Activated CD4-positive, CD25-positive, alpha-beta regulatory T cell treated with anti-CD3 and anti-CD28 coated beads, Interleukin-2, amount 50 U/mL, for 24 hours (primary cell): ENCODE data around the gene CD47.

Experiments used
- ATAC-seq, 2 donors: fragments of 150-1000 bp; cut with Tn5 transposase; one replicate each; pipeline ENCODE4 v1.10.0; 2021; ENCODE audit warnings: mild to moderate bottlenecking in 1 of 2, moderate library complexity in 1 of 2

CD47 gene

GRCh38 chr3:108046247-108046646 is 44.6 kb downstream of the CD47 start:
- no peak for ATAC-seq

DNA sequence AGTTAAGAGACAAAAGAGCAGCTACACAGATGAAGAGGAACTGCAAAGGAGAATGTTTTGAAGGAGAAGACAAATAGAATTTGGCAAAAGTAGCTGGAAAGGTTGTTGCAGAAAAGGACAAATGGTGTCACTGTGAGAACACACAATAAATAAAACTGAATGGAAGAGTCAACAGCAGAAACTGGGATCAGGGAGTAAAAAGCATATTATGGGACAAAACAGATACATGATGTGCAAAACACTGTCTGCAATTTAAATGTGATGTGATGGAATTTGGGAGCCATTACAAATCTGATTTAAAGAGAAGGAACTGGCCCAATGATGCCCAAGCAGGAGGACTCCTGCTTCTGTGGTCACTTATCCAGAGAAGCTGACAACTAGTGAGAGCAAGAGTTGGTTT is 46.1 kb downstream of the CD47 start:
- ATAC-seq, result no peak

DNA sequence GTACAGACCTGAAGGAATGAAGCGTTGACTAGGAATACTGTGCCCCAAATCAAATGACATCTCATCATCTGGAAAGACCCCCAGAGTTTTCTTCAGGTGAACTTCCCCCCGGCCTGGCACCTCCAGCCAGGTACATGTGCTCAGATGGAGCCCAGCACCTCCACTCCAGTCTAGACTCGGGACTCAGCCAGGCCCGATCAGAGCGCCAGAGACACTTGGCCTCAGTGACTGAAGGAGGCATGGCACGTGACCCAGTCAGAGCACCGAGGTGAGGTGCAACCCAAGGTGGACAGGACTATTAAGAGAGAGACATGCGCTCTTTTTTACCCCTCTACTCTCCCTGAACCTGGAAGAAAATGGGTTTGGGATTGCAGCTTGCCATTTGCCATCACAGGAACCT is 48.5 kb downstream of the CD47 start:
- no peak for ATAC-seq

- ATAC-seq, result no peak
These were observed 49.6 kb downstream of the CD47 start for GRCh38 chr3:108041253-108041652.

DNA sequence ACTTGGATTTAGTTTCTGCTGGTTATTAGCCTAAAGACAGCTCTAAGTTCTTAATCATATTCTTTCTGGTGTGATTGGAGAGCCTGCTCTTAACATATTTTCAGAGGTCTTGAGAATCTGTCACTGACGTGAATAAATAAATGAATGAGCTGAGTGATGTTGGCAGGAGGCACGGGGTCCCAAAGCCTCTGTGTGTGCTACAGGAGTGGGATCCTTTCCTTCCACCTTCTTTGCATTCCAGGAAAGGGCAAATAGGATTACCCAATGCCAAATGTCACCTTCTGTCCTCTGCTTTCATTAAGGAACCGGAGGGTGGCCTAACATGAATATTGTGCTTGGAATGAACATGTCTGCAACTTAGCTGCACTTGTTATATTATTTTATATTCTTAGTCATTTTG is 53.1 kb downstream of the CD47 start:
- no peak for ATAC-seq

DNA sequence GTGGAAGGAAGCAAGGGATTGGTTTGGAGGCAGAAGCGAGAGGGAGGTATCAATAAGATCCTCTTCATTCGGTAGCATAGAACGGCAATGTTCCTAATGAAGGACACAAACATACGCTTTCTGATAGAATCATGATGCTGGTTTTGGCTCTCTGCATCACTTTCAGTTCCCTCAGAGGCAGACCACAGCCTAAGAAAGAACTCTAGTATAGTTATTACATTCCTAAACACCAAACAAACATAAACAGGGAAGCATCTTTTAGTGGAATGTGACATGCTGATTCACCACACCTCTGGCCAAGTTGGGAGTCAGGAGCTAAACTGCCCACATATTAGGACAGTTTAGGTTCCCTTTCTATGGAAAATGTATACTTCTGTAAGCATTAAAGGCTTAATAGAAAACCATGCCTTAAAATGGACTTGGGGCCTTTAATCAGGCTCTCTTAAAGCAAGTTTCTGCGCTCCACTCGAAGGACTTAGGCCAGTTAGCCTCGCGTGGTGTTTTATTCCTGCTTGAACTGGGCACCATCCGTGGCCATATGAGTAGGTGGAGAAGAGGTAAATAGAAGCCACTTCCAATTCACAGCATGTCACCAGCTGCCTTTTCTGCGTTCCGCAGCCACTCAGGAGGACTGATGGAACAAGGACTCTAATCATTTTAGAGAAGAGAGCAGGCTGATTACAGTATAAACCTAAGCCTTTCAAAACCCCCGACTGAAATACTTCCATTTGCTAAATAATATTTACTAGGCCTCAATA is 53.7 kb downstream of the CD47 start:
- ATAC-seq, result no peak

DNA sequence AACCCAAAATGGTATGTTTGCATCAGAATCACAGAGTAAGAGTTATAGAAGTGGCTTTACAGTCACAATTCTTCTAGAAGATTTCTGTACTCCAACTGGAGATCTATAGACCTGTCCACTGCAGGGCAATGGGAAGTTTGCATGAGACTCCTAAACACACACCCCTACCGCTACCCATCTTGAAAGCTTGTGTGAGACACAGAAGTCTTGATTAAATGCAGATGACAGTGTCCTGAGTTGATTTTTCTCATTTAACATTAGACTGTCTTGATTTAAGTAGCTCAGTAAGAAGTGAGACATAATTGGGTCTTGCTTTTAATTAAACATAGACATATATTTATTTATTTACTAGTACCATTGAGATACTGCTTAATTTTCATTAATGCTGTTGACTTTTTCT is 54.4 kb downstream of the CD47 start:
- ATAC-seq, result no peak

- no peak for ATAC-seq
These were observed 55.1 kb downstream of the CD47 start for GRCh38 chr3:108035751-108036150.

GRCh38 chr3:108031895-108032294 is 58.9 kb downstream of the CD47 start:
- no peak for ATAC-seq

DNA sequence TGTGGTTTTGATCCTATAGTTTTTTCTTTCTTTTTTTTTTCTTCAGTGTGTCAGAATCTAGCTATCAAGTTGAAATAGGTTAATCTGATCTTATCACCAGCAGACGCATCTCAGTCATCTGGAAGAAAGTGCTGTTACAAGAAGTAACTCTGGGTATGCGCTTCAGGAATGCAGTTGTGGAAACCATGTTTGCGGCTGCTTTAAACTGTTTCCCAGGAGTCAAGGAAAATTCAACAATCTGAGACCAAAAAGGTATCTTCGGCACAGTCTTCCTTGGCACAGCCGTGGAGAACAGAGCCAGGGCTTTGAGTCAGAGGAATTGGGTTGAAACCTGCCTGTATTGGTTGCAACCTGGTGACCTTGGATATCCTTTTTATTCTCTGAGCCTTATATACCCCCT is 59.9 kb downstream of the CD47 start:
- ATAC-seq, result no peak

GRCh38 chr3:108029466-108029865 is 61.4 kb downstream of the CD47 start:
- ATAC-seq, result no peak

DNA sequence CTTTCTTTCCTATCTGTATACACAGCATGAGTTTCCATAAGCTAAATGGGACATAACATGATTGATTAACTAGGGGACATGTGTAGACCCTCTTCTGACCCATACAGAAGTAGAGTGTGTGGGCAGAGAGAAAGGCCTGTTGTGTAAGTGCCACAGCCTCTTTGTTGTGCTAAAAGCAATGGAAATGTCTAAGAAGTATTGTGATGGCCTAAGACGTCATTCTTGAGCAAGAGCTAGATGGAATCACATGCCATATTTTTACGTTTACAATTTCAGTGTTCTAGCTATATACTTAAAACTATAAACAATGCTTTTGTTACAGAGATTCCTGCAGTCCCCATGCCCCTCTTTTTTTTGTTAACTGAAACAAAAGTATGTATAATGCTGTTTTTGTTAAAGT is 61.9 kb downstream of the CD47 start:
- no peak for ATAC-seq

DNA sequence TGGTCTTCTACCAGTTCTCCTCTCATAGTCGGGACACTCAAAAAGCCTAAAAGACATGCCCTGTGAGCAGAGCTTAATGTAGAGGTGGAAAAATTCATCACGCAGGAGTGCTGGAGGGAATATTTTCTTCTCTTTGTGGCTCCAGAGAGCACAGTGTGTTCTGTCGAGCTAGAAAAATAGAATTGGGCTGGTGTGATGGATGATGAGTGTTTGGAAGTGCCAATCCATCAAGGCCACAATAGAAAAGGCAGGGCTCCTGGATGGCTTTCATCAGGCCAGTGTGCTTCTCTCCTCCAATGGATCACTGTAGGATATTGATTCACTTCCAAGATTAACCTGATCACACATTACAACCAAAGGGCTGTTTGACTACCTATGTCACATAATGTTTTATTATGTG is 65.7 kb downstream of the CD47 start:
- ATAC-seq, result no peak

- ATAC-seq, result no peak
These were observed 66.5 kb downstream of the CD47 start for GRCh38 chr3:108024146-108024850.

DNA sequence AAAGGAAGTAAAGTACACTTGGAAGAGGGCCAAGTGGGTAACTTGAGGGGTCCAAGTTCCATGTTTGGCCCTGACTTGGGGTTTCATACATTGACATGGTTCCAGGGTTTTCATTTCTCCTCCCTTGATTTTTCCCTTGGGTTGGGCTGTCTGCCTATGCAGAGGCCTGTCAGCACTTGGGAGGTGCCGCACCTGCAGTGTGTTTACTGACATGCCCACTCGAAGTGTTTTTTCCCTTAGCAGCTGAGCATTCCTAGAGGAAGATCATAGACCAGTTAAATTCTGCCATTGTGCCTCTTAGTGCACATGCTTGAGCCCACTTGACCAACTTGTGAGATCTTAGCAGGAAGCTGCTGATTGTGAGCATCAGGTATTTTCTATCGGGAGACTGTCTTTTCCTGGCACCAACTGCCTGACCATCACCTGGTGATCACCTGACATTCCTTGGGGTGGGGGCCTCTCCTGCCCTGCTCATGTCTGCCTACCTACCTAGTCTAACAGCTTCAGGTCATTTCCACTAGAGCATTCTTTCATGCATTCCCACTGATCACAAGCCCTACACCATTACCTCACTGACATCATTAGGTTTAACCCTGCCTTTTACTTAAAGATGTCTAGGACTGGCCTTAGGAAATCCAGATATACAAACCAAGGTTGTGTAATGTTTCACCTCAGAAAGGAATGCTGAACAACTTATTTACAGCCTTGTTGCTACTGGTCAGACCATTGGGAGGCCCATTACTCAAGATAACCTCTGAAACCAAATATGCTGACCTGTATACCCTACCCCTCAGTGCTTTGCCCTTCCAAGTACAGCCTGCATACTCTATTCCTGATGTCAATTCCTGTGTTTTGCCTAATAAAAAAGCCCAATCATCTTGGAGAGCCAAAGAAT is 68.3 kb downstream of the CD47 start:
- ATAC-seq, result no peak

DNA sequence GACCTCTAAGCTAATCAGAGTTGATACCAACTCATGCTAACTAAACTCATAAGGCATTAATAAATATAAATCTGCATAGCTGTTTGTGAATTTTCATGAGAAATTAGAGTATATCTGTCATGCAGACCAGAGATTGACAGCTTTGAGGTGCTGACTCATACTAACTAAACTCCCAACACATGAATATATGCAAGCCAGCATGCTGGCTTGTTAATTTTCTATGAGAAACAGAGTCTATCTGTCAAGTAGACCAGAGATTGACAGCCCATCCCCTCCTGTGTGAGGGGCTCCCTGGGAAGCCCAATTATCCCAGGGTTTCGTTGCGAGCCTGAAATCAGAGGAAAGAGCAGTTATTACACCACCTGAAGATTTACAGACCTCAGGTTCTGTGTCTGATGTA is 69.3 kb downstream of the CD47 start:
- ATAC-seq, result no peak

GRCh38 chr3:108021131-108021530 is 69.7 kb downstream of the CD47 start:
- ATAC-seq, result no peak

- ATAC-seq, result no peak
These were observed 72.3 kb downstream of the CD47 start for GRCh38 chr3:108018552-108018951.

DNA sequence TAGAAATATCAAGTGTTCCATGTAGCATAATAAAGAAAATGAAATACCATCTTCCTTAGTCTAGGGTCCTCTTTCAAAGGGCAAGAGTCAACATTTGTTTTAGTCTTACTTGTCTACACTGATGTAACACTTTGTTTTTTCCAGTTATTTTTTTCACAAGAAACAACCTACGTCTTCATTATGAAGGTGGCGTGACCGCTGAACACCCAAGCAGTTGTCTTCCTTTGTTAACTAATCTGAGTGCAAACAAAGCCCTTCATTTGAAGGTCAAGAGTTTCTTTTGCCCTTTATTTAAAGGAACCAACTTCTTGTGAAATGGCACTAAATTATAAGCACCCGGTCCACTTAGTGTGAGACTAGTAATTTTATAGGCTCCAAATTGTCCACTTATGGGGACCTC is 73.2 kb downstream of the CD47 start:
- ATAC-seq, result no peak

DNA sequence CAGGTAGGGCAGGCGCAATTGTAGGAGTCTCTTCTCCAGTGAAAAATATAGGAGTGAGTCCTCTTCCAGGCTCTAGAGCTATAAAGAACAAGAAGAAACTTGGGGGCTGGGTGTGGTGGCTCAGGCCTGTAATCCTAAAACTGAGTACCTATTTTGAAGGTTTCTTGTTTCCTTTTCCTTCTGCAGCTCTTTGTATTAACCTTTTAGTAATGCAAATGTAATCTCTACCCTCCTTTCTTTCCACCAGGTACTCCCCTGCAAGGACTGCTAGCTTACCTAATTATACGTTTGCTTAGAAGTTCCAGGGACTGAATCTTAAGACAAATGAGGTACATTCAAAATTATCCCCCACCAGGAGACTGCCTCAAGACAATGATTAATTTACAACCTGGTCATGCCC is 75.9 kb downstream of the CD47 start:
- no peak for ATAC-seq

DNA sequence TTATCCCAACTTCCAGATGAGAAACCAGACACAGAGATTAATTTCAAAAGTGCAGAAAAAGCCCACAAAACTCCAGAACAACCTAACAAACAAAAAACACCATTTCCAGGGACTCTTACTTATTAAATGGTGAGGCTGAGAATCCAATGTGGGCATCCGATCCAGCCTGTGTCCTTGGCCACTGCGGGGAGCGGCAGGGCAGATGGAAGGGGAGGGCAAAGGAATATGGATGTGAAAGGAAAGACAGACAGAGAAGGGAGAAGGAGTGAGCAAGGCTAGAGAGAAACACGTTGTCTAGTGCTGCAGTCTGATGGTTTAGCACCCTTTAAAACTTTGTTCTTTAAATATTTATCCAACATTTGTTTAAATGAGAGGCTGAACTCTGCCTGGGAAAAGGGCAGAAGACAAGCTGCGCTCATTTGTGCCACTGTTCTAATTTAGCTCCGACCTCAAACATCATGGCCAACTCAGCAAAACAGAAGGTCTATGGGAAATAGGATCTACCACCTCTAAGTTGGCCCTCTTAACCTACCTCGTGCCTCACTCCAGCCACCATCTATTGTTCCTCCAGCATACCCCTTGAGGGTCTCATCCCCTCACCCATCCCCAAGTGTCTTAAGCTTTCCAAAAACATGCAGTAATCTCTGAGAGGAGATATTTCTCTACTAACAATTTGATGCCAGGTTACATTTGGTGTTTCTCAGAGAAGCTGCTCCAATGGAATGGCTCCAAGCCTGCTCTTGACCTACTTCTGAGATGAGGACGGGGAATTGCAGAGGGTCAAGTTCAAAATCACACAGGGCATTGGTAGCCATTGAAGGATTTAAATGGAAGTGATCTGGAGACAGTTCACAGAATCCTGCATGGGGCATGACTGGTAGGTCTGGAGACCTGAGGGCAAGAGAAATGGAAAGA is 77.4 kb downstream of the CD47 start:
- ATAC-seq, result no peak

DNA sequence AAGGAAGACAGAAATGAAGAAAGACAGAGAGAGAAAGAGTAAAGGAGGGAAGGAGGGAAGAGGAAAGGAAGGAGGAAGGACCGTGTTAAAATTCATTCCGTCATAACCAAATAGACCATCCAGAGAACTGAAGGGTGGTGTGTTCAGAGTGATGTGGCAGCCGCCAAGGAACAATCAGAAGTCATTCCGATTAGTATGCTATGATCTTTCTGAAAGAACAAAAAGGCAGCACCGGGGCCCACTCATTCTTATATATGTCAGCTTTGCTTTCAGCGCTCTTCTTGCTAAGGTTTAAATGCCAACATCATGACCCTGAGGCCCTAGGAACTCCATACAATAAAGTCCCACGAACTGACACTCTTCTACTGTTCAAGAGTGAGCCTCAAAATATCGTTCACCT is 78.5 kb downstream of the CD47 start:
- ATAC-seq, result no peak

- ATAC-seq, result no peak
These were observed 79.2 kb downstream of the CD47 start for GRCh38 chr3:108011616-108012015.
